Measurements from ENCODE around the gene ITGB7.

- no peak for TF ChIP-seq FOXM1 (IDR thresholded peaks at IDR 0.05; ENCODE audit: low read depth)
- TF ChIP-seq, protein P1, sequence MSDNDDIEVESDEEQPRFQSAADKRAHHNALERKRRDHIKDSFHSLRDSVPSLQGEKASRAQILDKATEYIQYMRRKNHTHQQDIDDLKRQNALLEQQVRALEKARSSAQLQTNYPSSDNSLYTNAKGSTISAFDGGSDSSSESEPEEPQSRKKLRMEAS (IDR thresholded peaks at IDR 0.05; ENCODE audit: low read depth): no peak
- TF ChIP-seq, protein P2, sequence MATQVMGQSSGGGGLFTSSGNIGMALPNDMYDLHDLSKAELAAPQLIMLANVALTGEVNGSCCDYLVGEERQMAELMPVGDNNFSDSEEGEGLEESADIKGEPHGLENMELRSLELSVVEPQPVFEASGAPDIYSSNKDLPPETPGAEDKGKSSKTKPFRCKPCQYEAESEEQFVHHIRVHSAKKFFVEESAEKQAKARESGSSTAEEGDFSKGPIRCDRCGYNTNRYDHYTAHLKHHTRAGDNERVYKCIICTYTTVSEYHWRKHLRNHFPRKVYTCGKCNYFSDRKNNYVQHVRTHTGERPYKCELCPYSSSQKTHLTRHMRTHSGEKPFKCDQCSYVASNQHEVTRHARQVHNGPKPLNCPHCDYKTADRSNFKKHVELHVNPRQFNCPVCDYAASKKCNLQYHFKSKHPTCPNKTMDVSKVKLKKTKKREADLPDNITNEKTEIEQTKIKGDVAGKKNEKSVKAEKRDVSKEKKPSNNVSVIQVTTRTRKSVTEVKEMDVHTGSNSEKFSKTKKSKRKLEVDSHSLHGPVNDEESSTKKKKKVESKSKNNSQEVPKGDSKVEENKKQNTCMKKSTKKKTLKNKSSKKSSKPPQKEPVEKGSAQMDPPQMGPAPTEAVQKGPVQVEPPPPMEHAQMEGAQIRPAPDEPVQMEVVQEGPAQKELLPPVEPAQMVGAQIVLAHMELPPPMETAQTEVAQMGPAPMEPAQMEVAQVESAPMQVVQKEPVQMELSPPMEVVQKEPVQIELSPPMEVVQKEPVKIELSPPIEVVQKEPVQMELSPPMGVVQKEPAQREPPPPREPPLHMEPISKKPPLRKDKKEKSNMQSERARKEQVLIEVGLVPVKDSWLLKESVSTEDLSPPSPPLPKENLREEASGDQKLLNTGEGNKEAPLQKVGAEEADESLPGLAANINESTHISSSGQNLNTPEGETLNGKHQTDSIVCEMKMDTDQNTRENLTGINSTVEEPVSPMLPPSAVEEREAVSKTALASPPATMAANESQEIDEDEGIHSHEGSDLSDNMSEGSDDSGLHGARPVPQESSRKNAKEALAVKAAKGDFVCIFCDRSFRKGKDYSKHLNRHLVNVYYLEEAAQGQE (IDR thresholded peaks at IDR 0.05; ENCODE audit: low read depth, low read length): no peak
- no peak for TF ChIP-seq EZH2phosphoT487 (IDR thresholded peaks at IDR 0.05; ENCODE audit: borderline replicate concordance, low read depth)
- no peak for TF ChIP-seq CTCF (IDR thresholded peaks at IDR 0.05)
- TF ChIP-seq YY1 (IDR thresholded peaks at IDR 0.05; ENCODE audit: low read depth): no peak
- no peak for TF ChIP-seq TAF1 (IDR thresholded peaks at IDR 0.05; ENCODE audit: borderline replicate concordance, low read depth, low read length)
- no peak for TF ChIP-seq NRF1 (IDR thresholded peaks at IDR 0.05; ENCODE audit: low read depth, low read length)
- TF ChIP-seq EP300 (IDR thresholded peaks at IDR 0.05; ENCODE audit: borderline replicate concordance in 1 of 2, low read depth in 1 of 2, low read length in 1 of 2): no peak
- no peak for TF ChIP-seq POLR2AphosphoS5 (IDR thresholded peaks at IDR 0.05; ENCODE audit: low read depth, low read length)
- TF ChIP-seq CHD2 (IDR thresholded peaks at IDR 0.05; ENCODE audit: low read length, partially characterized antibody): no peak
- no peak for TF ChIP-seq NFIC (IDR thresholded peaks at IDR 0.05; ENCODE audit: borderline replicate concordance)
- TF ChIP-seq RCOR1 (IDR thresholded peaks at IDR 0.05; ENCODE audit: low read length): no peak
- TF ChIP-seq RAD21 (IDR thresholded peaks at IDR 0.05; ENCODE audit: low read length): no peak
Measured at GRCh38 chr12:53204351-53204750, 2.7 kb downstream of the ITGB7 start.
